Tibial nerve (tissue), 4 donors: ENCODE data around the gene PDILT.

Source experiments
- EP300 ChIP-seq, 2 donors: sonication (generic); formaldehyde crosslinking; IDR thresholded peaks; one replicate each; pipeline ENCODE4 v1.6.1; 2017; ENCODE audit warnings: antibody characterized with exemption in 2 of 2, mild to moderate bottlenecking in 1 of 2
- POLR2A ChIP-seq, 2 donors: fragments of 450-650 bp; IDR thresholded peaks; one replicate each; pipeline ENCODE4 v1.6.1; 2017; ENCODE audit warnings: antibody characterized with exemption in 2 of 2, mild to moderate bottlenecking in 2 of 2, moderate library complexity in 2 of 2
- TF ChIP-seq, protein P1 (sequence below), 5 experiments: fragments of 200-600 bp in 3 of 5; fragments of 450-650 bp in 2 of 5; sonication (generic) in 3 of 5; IDR thresholded peaks; one replicate each; pipeline ENCODE4 v1.5.1; 2016 to 2019; ENCODE audit warnings: antibody characterized with exemption in 5 of 5, mild to moderate bottlenecking in 3 of 5, moderate library complexity in 2 of 5

DNA sequence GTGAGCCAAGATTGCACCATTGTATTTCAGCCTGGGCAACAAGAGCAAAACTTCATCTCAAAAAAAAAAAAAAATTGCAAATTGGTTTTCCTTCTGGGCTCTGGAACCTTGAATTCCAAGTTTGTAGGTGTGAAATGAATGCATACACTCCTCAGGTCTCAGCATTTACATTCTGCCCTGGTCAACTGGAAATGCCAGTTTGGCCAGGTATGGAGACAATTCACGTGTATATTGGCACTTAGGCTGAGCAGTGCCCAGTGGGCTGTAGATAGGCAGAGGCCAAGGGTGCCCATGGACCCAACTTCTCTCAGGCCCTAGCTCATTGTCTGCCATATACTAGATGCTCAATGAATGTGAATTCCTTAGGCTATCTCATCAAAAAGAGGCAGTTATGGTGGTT is 15.7 kb downstream of the PDILT start:
- TF ChIP-seq, protein P1, sequence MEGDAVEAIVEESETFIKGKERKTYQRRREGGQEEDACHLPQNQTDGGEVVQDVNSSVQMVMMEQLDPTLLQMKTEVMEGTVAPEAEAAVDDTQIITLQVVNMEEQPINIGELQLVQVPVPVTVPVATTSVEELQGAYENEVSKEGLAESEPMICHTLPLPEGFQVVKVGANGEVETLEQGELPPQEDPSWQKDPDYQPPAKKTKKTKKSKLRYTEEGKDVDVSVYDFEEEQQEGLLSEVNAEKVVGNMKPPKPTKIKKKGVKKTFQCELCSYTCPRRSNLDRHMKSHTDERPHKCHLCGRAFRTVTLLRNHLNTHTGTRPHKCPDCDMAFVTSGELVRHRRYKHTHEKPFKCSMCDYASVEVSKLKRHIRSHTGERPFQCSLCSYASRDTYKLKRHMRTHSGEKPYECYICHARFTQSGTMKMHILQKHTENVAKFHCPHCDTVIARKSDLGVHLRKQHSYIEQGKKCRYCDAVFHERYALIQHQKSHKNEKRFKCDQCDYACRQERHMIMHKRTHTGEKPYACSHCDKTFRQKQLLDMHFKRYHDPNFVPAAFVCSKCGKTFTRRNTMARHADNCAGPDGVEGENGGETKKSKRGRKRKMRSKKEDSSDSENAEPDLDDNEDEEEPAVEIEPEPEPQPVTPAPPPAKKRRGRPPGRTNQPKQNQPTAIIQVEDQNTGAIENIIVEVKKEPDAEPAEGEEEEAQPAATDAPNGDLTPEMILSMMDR (IDR thresholded peaks at IDR 0.05) = no peak
- TF ChIP-seq EP300 (IDR thresholded peaks at IDR 0.05) = no peak
- no peak for TF ChIP-seq POLR2A (IDR thresholded peaks at IDR 0.05)
